H9 (cell line): ENCODE results near the gene KEL. TPM values are rescaled to one million over a fixed set of nuclear protein-coding genes. Genes with fewer than 3 reads are reported as not detected.

Source experiments
- DNase-seq: peaks from one replicate; pipeline ENCODE4 v3.0.0-alpha.2; 2017
- H2AFZ ChIP-seq: one replicate; pipeline ENCODE4 v1.6.1; 2013; ENCODE audit warnings: mild to moderate bottlenecking, low read length, control low read depth, moderate library complexity
- H2AK5ac ChIP-seq: 2 replicates; pipeline ENCODE4 v1.6.1; 2013; ENCODE audit warnings: low read length, control low read depth, mixed read lengths; ENCODE audit not compliant: insufficient read length
- H2BK120ac ChIP-seq: one replicate; pipeline ENCODE4 v1.6.1; 2013; ENCODE audit warnings: low read depth, mild to moderate bottlenecking, low read length, control low read depth, inconsistent platforms; ENCODE audit not compliant: poor library complexity, severe bottlenecking
- H2BK12ac ChIP-seq: 2 replicates; pipeline ENCODE4 v1.6.1; 2013; ENCODE audit warnings: low read length, control low read depth, mixed read lengths, low read depth; ENCODE audit not compliant: insufficient read length
- H2BK15ac ChIP-seq: 2 replicates; pipeline ENCODE4 v1.6.1; 2013; ENCODE audit warnings: low read depth, low read length, control low read depth
- H2BK20ac ChIP-seq: one replicate; pipeline ENCODE4 v1.6.1; 2013; ENCODE audit warnings: low read depth, mild to moderate bottlenecking, low read length, control low read depth, inconsistent platforms; ENCODE audit not compliant: poor library complexity, severe bottlenecking
- H2BK5ac ChIP-seq: 2 replicates; pipeline ENCODE4 v1.6.1; 2013; ENCODE audit warnings: low read length, control low read depth, mixed read lengths; ENCODE audit not compliant: insufficient read length
- H3K14ac ChIP-seq: 2 replicates; pipeline ENCODE4 v1.6.1; 2013; ENCODE audit warnings: low read length, control low read depth; ENCODE audit not compliant: insufficient read depth
- H3K18ac ChIP-seq: 2 replicates; pipeline ENCODE4 v1.6.1; 2013; ENCODE audit warnings: low read depth, mild to moderate bottlenecking, mixed read lengths, low read length, control low read depth; ENCODE audit not compliant: insufficient read length
- H3K23ac ChIP-seq: 2 replicates; pipeline ENCODE4 v1.6.1; 2013; ENCODE audit warnings: low read length, control low read depth, mixed read lengths, low read depth; ENCODE audit not compliant: insufficient read length
- H3K23me2 ChIP-seq: 2 replicates; pipeline ENCODE4 v1.6.1; 2013; ENCODE audit warnings: low read depth, mild to moderate bottlenecking, mixed read lengths, low read length, control low read depth; ENCODE audit not compliant: insufficient read length, poor library complexity, severe bottlenecking
- H3K27ac ChIP-seq: 2 replicates; pipeline ENCODE4 v1.5.1; 2013; ENCODE audit warnings: low read length, control low read depth, mixed read lengths, low read depth; ENCODE audit not compliant: insufficient read length
- H3K27me3 ChIP-seq: 2 replicates; pipeline ENCODE4 v1.6.1; 2013; ENCODE audit warnings: low read length, control low read depth, inconsistent platforms; ENCODE audit not compliant: insufficient read depth
- H3K4ac ChIP-seq: 2 replicates; pipeline ENCODE4 v1.6.1; 2013; ENCODE audit warnings: low read depth, mild to moderate bottlenecking, control low read depth, inconsistent platforms, low read length, moderate library complexity
- H3K4me1 ChIP-seq: 2 replicates; pipeline ENCODE4 v1.6.1; 2013; ENCODE audit warnings: low read length, control low read depth, inconsistent platforms; ENCODE audit not compliant: insufficient read depth
- H3K4me2 ChIP-seq: 2 replicates; pipeline ENCODE4 v1.6.1; 2013; ENCODE audit warnings: low read length, control low read depth, mixed read lengths; ENCODE audit not compliant: insufficient read length, insufficient read depth
- H3K56ac ChIP-seq: 2 replicates; pipeline ENCODE4 v1.6.1; 2013; ENCODE audit warnings: low read depth, mild to moderate bottlenecking, mixed read lengths, low read length, control low read depth; ENCODE audit not compliant: insufficient read length
- H3K79me1 ChIP-seq: 2 replicates; pipeline ENCODE4 v1.6.1; 2013; ENCODE audit warnings: low read depth, mild to moderate bottlenecking, moderate library complexity, low read length, control low read depth, inconsistent platforms; ENCODE audit not compliant: insufficient read depth, poor library complexity, severe bottlenecking
- H3K79me2 ChIP-seq: 2 replicates; pipeline ENCODE4 v1.6.1; 2013; ENCODE audit warnings: low read length, control low read depth, inconsistent platforms; ENCODE audit not compliant: insufficient read depth
- H3K9ac ChIP-seq: 2 replicates; pipeline ENCODE4 v1.6.1; 2013; ENCODE audit warnings: low read length, control low read depth, mixed read lengths; ENCODE audit not compliant: insufficient read length; ENCODE audit errors: extremely low read depth
- H3K9me3 ChIP-seq: one replicate; pipeline ENCODE4 v1.6.1; 2013; ENCODE audit warnings: low read depth, low read length, inconsistent platforms; ENCODE audit not compliant: control insufficient read depth
- H3T11ph ChIP-seq: one replicate; pipeline ENCODE4 v1.6.1; 2013; ENCODE audit warnings: mild to moderate bottlenecking, low read length, control low read depth, inconsistent platforms
- H4K20me1 ChIP-seq: one replicate; pipeline ENCODE4 v1.6.1; 2013; ENCODE audit not compliant: control insufficient read depth, insufficient read length, insufficient read depth
- H4K5ac ChIP-seq: 2 replicates; pipeline ENCODE4 v1.6.1; 2013; ENCODE audit warnings: low read depth, mild to moderate bottlenecking, mixed read lengths, low read length, control low read depth; ENCODE audit not compliant: insufficient read length
- H4K8ac ChIP-seq: replicated peaks from 2 replicates; pipeline ENCODE4 v1.6.1; 2013; ENCODE audit warnings: low read length, control low read depth, mixed read lengths, low read depth; ENCODE audit not compliant: insufficient read length
- H4K91ac ChIP-seq: 2 replicates; pipeline ENCODE4 v1.6.1; 2013; ENCODE audit warnings: low read depth, mild to moderate bottlenecking, moderate library complexity, mixed read lengths, low read length, control low read depth; ENCODE audit not compliant: insufficient read length
- H3K27ac Mint-ChIP-seq, 3 experiments: 2 replicates in 2 of 3; 3 replicates in 1 of 3; pipeline ENCODE4 v1.8.0; 2020 to 2021; ENCODE audit warnings: mixed read lengths in 3 of 3, mild to moderate bottlenecking in 1 of 3, moderate library complexity in 1 of 3
- H3K27me3 Mint-ChIP-seq: 2 replicates; pipeline ENCODE4 v1.8.0; 2021; ENCODE audit warnings: low read depth, mild to moderate bottlenecking, moderate library complexity, mixed read lengths
- H3K36me3 Mint-ChIP-seq, 3 experiments: 2 replicates in 2 of 3; 3 replicates in 1 of 3; pipeline ENCODE4 v1.8.0; 2020 to 2021; ENCODE audit warnings: low read depth in 3 of 3, mixed read lengths in 3 of 3; ENCODE audit not compliant: insufficient read depth in 1 of 3
- H3K4me1 Mint-ChIP-seq, 2 experiments: 2 replicates each; pipeline ENCODE4 v1.8.0; 2020; ENCODE audit warnings: mixed read lengths in 2 of 2
- H3K4me3 Mint-ChIP-seq, 2 experiments: 2 replicates in 1 of 2; 3 replicates in 1 of 2; pipeline ENCODE4 v1.8.0; 2020 to 2021; ENCODE audit warnings: mild to moderate bottlenecking in 2 of 2, mixed read lengths in 2 of 2, moderate library complexity in 1 of 2
- H3K9me3 Mint-ChIP-seq, 2 experiments: 2 replicates in 1 of 2; 3 replicates in 1 of 2; pipeline ENCODE4 v1.8.0; 2020; ENCODE audit warnings: mild to moderate bottlenecking in 2 of 2, mixed read lengths in 2 of 2, moderate library complexity in 1 of 2
- CTCF ChIP-seq: fragments of 200-600 bp; sonication (generic); conservative IDR thresholded peaks from 3 replicates; pipeline ENCODE4 v1.8.0; 2021; ENCODE audit warnings: antibody characterized with exemption, mild to moderate bottlenecking
- WGBS: extraction: QIAGEN DNeasy Blood & Tissue Kit; methylation state at CpG from one replicate; pipeline ENCODE4 v1.1.7; 2013; ENCODE audit warnings: missing lambda C conversion rate, low lambda C conversion rate, mixed read lengths; ENCODE audit not compliant: insufficient read length; ENCODE audit errors: extremely low coverage; 5-methylcytosine and 5-hydroxymethylcytosine counted together
- total RNA-seq: library from RNA; stranded (reverse); gene quantifications from 2 replicates; pipeline ENCODE4 v1.2.1, GENCODE V29; 2021

The KEL gene
- total RNA-seq, 1 experiment from 2014 or later = 1.5 TPM

DNA sequence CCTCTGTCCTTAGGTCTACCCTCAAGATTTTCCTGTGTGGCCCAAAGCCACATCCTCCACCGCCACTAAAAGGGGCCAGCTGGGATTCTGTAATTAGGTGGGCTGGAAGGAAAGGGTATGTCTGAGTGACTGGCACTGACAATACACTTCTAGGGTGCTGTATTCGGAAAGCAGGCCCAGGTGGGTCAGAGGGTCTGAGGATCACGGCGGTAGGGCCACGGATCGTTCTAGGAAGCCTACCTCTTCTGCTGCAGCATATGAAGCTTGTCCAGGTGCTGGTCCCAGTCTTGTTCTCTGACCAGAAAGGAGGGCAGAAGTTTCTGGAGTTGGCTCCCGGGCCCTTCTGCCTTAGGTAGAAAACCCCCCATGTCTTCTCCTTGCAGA is 29.1 kb downstream of the KEL start:
- Histone ChIP-seq H3K4me1 (peaks cover 3% of the 10 kb centered on the region; the same call in 1 of the 2 replicates), H3K9ac (no peak overlapping the region), H4K5ac (no peak overlapping the region), H3K9me3 (no peaks in the 10 kb centered on the region), H4K91ac (no peak overlapping the region), H3K27me3 (no peaks in the 10 kb centered on the region), H2AFZ (no peak overlapping the region), H2BK15ac (no peak overlapping the region), H4K8ac (no peak overlapping the region), H3T11ph (no peak overlapping the region), H3K79me1 (no peaks in the 10 kb centered on the region), H3K23me2 (no peaks in the 10 kb centered on the region), H2BK5ac (no peak overlapping the region), H3K4me2 (no peak overlapping the region), H2AK5ac (no peak overlapping the region), H3K18ac (no peak overlapping the region), H3K4ac (no peak overlapping the region), H3K56ac (no peak overlapping the region), H3K79me2 (no peaks in the 10 kb centered on the region), H2BK120ac (no peak overlapping the region), H4K20me1 (no peaks in the 10 kb centered on the region), H2BK12ac (no peak overlapping the region), H3K14ac (no peak overlapping the region), H2BK20ac (no peak overlapping the region), H3K23ac (no peak overlapping the region), H3K27ac (no peak overlapping the region)
- WGBS = no CpG with 5 or more reads among the region's 7 CpGs
- no peak for DNase-seq
- Mint-ChIP-seq H3K9me3 (peaks cover 0 to 3% of the 10 kb centered on the region in 2 experiments; a peak in 1 of 5 replicates), H3K36me3 (no peaks in the 10 kb centered on the region), H3K27ac (peak overlapping the region in 1 of 3 experiments; percentile 36; a peak in 1 of 7 replicates), H3K4me1 (peaks cover 9 to 11% of the 10 kb centered on the region in 2 experiments), H3K27me3 (peaks cover 13% of the 10 kb centered on the region), H3K4me3 (no peak overlapping the region)
- no peak for TF ChIP-seq CTCF
